Tibial nerve (tissue), 4 donors: ENCODE measurements around the gene C13orf46.

Source experiments
- CTCF ChIP-seq, 5 experiments: fragments of 200-600 bp in 3 of 5; fragments of 450-650 bp in 2 of 5; sonication (generic) in 3 of 5; IDR thresholded peaks; one replicate each; pipeline ENCODE4 v1.5.1; 2016 to 2019; ENCODE audit warnings: antibody characterized with exemption in 5 of 5, mild to moderate bottlenecking in 3 of 5, moderate library complexity in 2 of 5
- EP300 ChIP-seq, 2 donors: sonication (generic); formaldehyde crosslinking; IDR thresholded peaks; one replicate each; pipeline ENCODE4 v1.6.1; 2017; ENCODE audit warnings: antibody characterized with exemption in 2 of 2, mild to moderate bottlenecking in 1 of 2
- POLR2A ChIP-seq, 2 donors: fragments of 450-650 bp; IDR thresholded peaks; one replicate each; pipeline ENCODE4 v1.6.1; 2017; ENCODE audit warnings: antibody characterized with exemption in 2 of 2, mild to moderate bottlenecking in 2 of 2, moderate library complexity in 2 of 2

GRCh38 chr13:113951246-113951999 is 22.5 kb downstream of the C13orf46 start:
- TF ChIP-seq CTCF (IDR thresholded peaks at IDR 0.05) (peak; percentile 83 to 97 (median 92)), POLR2A (IDR thresholded peaks at IDR 0.05) (no peak), EP300 (IDR thresholded peaks at IDR 0.05) (peak in 1 of 2 donors; percentile 65)
